Measurements from ENCODE around the gene CENPB. TPM values are rescaled to one million over a fixed set of nuclear protein-coding genes. Genes with fewer than 3 reads are reported as not detected.

The CENPB gene
- total RNA-seq, 1 experiment from 2014 or later, result 13.0 TPM

- H3K27ac ChIP-seq (ENCODE audit: low read length), result no peak overlapping the region
- peaks cover 16% of the 10 kb centered on the region for H3K79me2 ChIP-seq (ENCODE audit: low read length)
- no peak for DNase-seq
- H4K20me1 ChIP-seq (ENCODE audit: insufficient read depth, low read depth, low read length), result peaks cover 10% of the 10 kb centered on the region; the same call in 1 of the 2 replicates
- no peaks in the 10 kb centered on the region for H3K36me3 ChIP-seq (ENCODE audit: insufficient read depth, low read length)
- H3K4me3 ChIP-seq (ENCODE audit: low read length), result no peak overlapping the region
- H3K9me2 ChIP-seq (replicated peaks; ENCODE audit: insufficient read depth, low read length), result no peaks in the 10 kb centered on the region
- H3K4me1 ChIP-seq (ENCODE audit: low read length), result peaks cover 32% of the 10 kb centered on the region
- H3K9ac ChIP-seq (ENCODE audit: low read length), result no peak overlapping the region
- no peaks in the 10 kb centered on the region for H3K9me3 ChIP-seq (ENCODE audit: low read length)
- no peak overlapping the region for H3K4me2 ChIP-seq (ENCODE audit: low read depth, low read length, poor library complexity, severe bottlenecking)
- H3K27me3 ChIP-seq (ENCODE audit: low read length), result no peaks in the 10 kb centered on the region
- no peak overlapping the region for H2AFZ ChIP-seq (ENCODE audit: low read length)
Measured at GRCh38 chr20:3783511-3784195, 2.9 kb downstream of the CENPB start.

- Histone ChIP-seq H4K20me1 (ENCODE audit: insufficient read depth, low read depth, low read length) (peaks cover 10% of the 10 kb centered on the region; the same call in 1 of the 2 replicates), H3K36me3 (ENCODE audit: insufficient read depth, low read length) (no peaks in the 10 kb centered on the region), H3K9me2 (replicated peaks; ENCODE audit: insufficient read depth, low read length) (no peaks in the 10 kb centered on the region), H3K4me3 (ENCODE audit: low read length) (no peak overlapping the region), H3K4me1 (ENCODE audit: low read length) (peaks cover 32% of the 10 kb centered on the region), H3K27me3 (ENCODE audit: low read length) (no peaks in the 10 kb centered on the region), H3K4me2 (ENCODE audit: low read depth, low read length, poor library complexity, severe bottlenecking) (no peak overlapping the region), H3K79me2 (ENCODE audit: low read length) (peaks cover 16% of the 10 kb centered on the region), H3K9ac (ENCODE audit: low read length) (no peak overlapping the region), H3K27ac (ENCODE audit: low read length) (no peak overlapping the region), H3K9me3 (ENCODE audit: low read length) (no peaks in the 10 kb centered on the region), H2AFZ (ENCODE audit: low read length) (no peak overlapping the region)
- peak; percentile 56 for DNase-seq
Measured at GRCh38 chr20:3783068-3783489, 3.5 kb downstream of the CENPB start.

GRCh38 chr20:3782597-3782996 lies 3.9 kb downstream of the CENPB start:
- Histone ChIP-seq H3K4me3 (ENCODE audit: low read length) (no peak overlapping the region), H3K4me2 (ENCODE audit: low read depth, low read length, poor library complexity, severe bottlenecking) (no peak overlapping the region), H3K27ac (ENCODE audit: low read length) (no peak overlapping the region), H3K9me2 (replicated peaks; ENCODE audit: insufficient read depth, low read length) (no peaks in the 10 kb centered on the region), H3K9ac (ENCODE audit: low read length) (no peak overlapping the region), H3K4me1 (ENCODE audit: low read length) (peaks cover 30% of the 10 kb centered on the region), H3K27me3 (ENCODE audit: low read length) (no peaks in the 10 kb centered on the region), H3K79me2 (ENCODE audit: low read length) (peaks cover 16% of the 10 kb centered on the region), H2AFZ (ENCODE audit: low read length) (no peak overlapping the region), H3K9me3 (ENCODE audit: low read length) (no peaks in the 10 kb centered on the region), H3K36me3 (ENCODE audit: insufficient read depth, low read length) (no peaks in the 10 kb centered on the region), H4K20me1 (ENCODE audit: insufficient read depth, low read depth, low read length) (peaks cover 10% of the 10 kb centered on the region; the same call in 1 of the 2 replicates)
- no peak for DNase-seq

DNA sequence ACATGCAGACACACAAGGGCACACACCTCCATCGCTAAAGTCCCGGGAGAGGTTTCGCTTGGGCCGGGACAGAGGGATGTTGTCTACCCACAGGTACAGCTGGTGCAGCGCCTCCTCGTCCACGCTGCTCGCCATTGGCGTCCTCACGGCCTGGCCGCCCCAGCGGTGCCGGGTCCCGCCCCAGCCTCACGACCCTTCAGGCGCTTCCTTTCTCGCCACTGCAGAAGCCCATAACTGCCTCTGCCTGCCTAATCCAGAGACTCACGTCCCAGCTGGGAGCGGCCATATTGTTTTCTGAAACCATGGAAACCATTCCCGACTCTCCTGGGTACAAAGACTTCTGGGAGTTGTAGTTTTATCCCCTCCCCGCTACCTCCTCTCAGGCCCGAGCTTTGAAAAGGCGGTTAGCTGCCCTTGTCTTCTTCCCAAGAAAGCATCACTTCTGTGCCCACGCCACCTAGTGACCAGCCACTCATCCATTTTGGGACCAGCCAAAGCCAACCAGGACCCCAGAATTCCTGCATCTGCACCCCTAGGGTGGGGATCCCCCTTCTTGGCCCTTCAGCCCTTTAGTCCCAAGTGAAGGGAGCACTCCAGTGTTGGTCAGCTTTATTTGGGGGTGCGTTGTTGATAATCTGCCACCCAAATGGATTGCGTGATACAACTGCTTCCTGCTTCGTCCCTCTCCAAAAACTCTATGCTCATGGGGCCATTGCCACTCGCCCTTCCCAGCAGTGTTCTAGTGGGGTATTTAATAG lies 5.2 kb downstream of the CENPB start, which contains the start of gene SPEF1:
Gene SPEF1, minus strand, starts transcription at position 296 of the 758 bp plus-strand sequence. Its CDS starts 161 bp downstream, at position 135.
- H3K4me2 ChIP-seq (ENCODE audit: low read depth, low read length, poor library complexity, severe bottlenecking), result peak within 1 kb of the TSS; percentile 71
- H4K20me1 ChIP-seq (ENCODE audit: insufficient read depth, low read depth, low read length), result peaks cover 10% of the 10 kb centered on the region; the same call in 1 of the 2 replicates
- H3K9me3 ChIP-seq (ENCODE audit: low read length), result no peaks in the 10 kb centered on the region
- no peaks in the 10 kb centered on the region for H3K36me3 ChIP-seq (ENCODE audit: insufficient read depth, low read length)
- no peaks in the 10 kb centered on the region for H3K9me2 ChIP-seq (replicated peaks; ENCODE audit: insufficient read depth, low read length)
- no peak within 1 kb of the TSS for H3K27ac ChIP-seq (ENCODE audit: low read length)
- H2AFZ ChIP-seq (ENCODE audit: low read length), result no peak within 1 kb of the TSS
- H3K79me2 ChIP-seq (ENCODE audit: low read length), result peaks cover 16% of the 10 kb centered on the region
- no peaks in the 10 kb centered on the region for H3K27me3 ChIP-seq (ENCODE audit: low read length)
- H3K9ac ChIP-seq (ENCODE audit: low read length), result peak within 1 kb of the TSS; percentile 43
- DNase-seq, result peak; percentile 92
- peaks cover 23% of the 10 kb centered on the region for H3K4me1 ChIP-seq (ENCODE audit: low read length)
- peak within 1 kb of the TSS; percentile 63 for H3K4me3 ChIP-seq (ENCODE audit: low read length)

DNA sequence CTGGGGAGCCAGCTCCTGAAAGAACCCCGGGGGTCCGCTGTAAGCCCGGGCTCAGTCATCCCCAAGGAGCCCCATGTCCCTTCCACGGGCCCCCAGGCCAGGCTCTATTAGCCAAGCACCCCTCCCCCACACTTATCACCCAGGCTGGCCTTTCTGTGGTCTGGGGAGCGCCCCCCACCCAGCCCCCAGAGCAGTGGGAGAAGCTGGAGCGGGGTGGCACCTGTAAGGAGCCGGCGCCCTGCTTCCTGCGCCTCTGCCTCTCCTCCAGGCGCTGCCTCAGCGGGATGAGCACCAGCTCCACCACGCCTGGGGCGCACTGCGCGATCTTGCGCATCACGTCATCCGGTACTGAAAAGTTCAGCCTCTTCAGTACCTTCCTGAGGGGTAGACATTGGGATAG lies 7.6 kb downstream of the CENPB start:
- Histone ChIP-seq H3K4me2 (ENCODE audit: low read depth, low read length, poor library complexity, severe bottlenecking) (no peak overlapping the region), H3K9ac (ENCODE audit: low read length) (no peak overlapping the region)

GRCh38 chr20:3777716-3778629 lies 8.6 kb downstream of the CENPB start:
- Histone ChIP-seq H2AFZ (ENCODE audit: low read length) (no peak overlapping the region), H3K4me1 (ENCODE audit: low read length) (peaks cover 10% of the 10 kb centered on the region), H3K4me2 (ENCODE audit: low read depth, low read length, poor library complexity, severe bottlenecking) (no peak overlapping the region), H3K79me2 (ENCODE audit: low read length) (no peaks in the 10 kb centered on the region), H4K20me1 (ENCODE audit: insufficient read depth, low read depth, low read length) (no peaks in the 10 kb centered on the region), H3K36me3 (ENCODE audit: insufficient read depth, low read length) (no peaks in the 10 kb centered on the region), H3K9me2 (replicated peaks; ENCODE audit: insufficient read depth, low read length) (no peaks in the 10 kb centered on the region), H3K9me3 (ENCODE audit: low read length) (no peaks in the 10 kb centered on the region), H3K4me3 (ENCODE audit: low read length) (no peak overlapping the region), H3K27me3 (ENCODE audit: low read length) (no peaks in the 10 kb centered on the region), H3K9ac (ENCODE audit: low read length) (no peak overlapping the region), H3K27ac (ENCODE audit: low read length) (no peak overlapping the region)
- DNase-seq, result no peak

More for the DNA sequence above, 7.6 kb downstream of the CENPB start:
- Histone ChIP-seq H3K4me1 (ENCODE audit: low read length) (peaks cover 10% of the 10 kb centered on the region), H3K27ac (ENCODE audit: low read length) (no peak overlapping the region), H3K4me3 (ENCODE audit: low read length) (no peak overlapping the region), H3K27me3 (ENCODE audit: low read length) (no peaks in the 10 kb centered on the region), H3K9me3 (ENCODE audit: low read length) (no peaks in the 10 kb centered on the region), H4K20me1 (ENCODE audit: insufficient read depth, low read depth, low read length) (no peaks in the 10 kb centered on the region), H3K36me3 (ENCODE audit: insufficient read depth, low read length) (no peaks in the 10 kb centered on the region), H3K79me2 (ENCODE audit: low read length) (no peaks in the 10 kb centered on the region), H2AFZ (ENCODE audit: low read length) (no peak overlapping the region), H3K9me2 (replicated peaks; ENCODE audit: insufficient read depth, low read length) (no peaks in the 10 kb centered on the region)
- DNase-seq, result no peak

- no peak overlapping the region for H3K27ac ChIP-seq (ENCODE audit: low read length)
- no peaks in the 10 kb centered on the region for H3K36me3 ChIP-seq (ENCODE audit: insufficient read depth, low read length)
- no peak for DNase-seq
- H4K20me1 ChIP-seq (ENCODE audit: insufficient read depth, low read depth, low read length), result no peaks in the 10 kb centered on the region
- no peaks in the 10 kb centered on the region for H3K9me3 ChIP-seq (ENCODE audit: low read length)
- no peaks in the 10 kb centered on the region for H3K27me3 ChIP-seq (ENCODE audit: low read length)
- H3K9me2 ChIP-seq (replicated peaks; ENCODE audit: insufficient read depth, low read length), result no peaks in the 10 kb centered on the region
- no peak overlapping the region for H3K4me3 ChIP-seq (ENCODE audit: low read length)
- H3K79me2 ChIP-seq (ENCODE audit: low read length), result no peaks in the 10 kb centered on the region
- no peak overlapping the region for H3K4me2 ChIP-seq (ENCODE audit: low read depth, low read length, poor library complexity, severe bottlenecking)
- H3K4me1 ChIP-seq (ENCODE audit: low read length), result peaks cover 10% of the 10 kb centered on the region
- no peak overlapping the region for H2AFZ ChIP-seq (ENCODE audit: low read length)
- no peak overlapping the region for H3K9ac ChIP-seq (ENCODE audit: low read length)
Measured at GRCh38 chr20:3777381-3777715, 9.2 kb downstream of the CENPB start.

All from Karpas-422 (cell line).